22Rv1 (cell line): ENCODE measurements around the gene PIGS.

Experiments used
- H3K27ac ChIP-seq: fragments of 450-650 bp; 2 replicates; pipeline ENCODE4 v1.5.1; 2017
- ZFX ChIP-seq: fragments of 450-650 bp; IDR thresholded peaks from 2 replicates; pipeline ENCODE4 v1.6.1; 2017; ENCODE audit warnings: antibody characterized with exemption, borderline replicate concordance
- TF ChIP-seq, protein P1 (sequence below): fragments of 450-650 bp; IDR thresholded peaks from 2 replicates; pipeline ENCODE4 v1.5.1; 2017; ENCODE audit warnings: mild to moderate bottlenecking

PIGS gene

DNA sequence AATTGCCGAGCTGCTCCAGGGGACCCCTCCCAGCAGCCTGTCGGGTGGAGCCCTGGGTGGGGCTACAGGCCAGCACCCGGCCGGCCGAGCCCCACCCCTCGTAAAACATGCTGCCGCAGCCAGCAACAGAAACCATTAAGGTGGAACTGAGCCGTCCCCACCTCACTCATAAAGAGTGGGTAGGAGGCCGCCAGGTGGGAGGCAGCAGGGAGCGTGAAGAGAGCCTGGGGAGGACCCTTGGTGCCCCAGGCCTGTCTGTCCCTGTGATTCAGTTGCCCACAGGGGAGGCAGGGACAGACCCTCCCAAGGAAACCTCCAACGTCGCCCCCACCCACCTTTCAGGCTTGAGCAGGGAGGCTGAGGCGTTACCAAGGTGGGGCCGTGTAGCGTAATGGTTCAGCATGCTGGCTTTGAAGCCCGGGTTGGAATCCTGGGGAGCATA is 56.7 kb downstream of the PIGS start:
- TF ChIP-seq, protein P1, sequence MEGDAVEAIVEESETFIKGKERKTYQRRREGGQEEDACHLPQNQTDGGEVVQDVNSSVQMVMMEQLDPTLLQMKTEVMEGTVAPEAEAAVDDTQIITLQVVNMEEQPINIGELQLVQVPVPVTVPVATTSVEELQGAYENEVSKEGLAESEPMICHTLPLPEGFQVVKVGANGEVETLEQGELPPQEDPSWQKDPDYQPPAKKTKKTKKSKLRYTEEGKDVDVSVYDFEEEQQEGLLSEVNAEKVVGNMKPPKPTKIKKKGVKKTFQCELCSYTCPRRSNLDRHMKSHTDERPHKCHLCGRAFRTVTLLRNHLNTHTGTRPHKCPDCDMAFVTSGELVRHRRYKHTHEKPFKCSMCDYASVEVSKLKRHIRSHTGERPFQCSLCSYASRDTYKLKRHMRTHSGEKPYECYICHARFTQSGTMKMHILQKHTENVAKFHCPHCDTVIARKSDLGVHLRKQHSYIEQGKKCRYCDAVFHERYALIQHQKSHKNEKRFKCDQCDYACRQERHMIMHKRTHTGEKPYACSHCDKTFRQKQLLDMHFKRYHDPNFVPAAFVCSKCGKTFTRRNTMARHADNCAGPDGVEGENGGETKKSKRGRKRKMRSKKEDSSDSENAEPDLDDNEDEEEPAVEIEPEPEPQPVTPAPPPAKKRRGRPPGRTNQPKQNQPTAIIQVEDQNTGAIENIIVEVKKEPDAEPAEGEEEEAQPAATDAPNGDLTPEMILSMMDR, result no peak
- TF ChIP-seq ZFX, result no peak
- H3K27ac ChIP-seq, result no peak overlapping the region

GRCh38 chr17:28513476-28513875 is 57.8 kb downstream of the PIGS start:
- no peak overlapping the region for H3K27ac ChIP-seq
- TF ChIP-seq, protein P1, result no peak
- no peak for TF ChIP-seq ZFX

GRCh38 chr17:28511858-28512461 is 59.4 kb downstream of the PIGS start:
- H3K27ac ChIP-seq, result no peak overlapping the region
- TF ChIP-seq, protein P1, result no peak
- TF ChIP-seq ZFX, result no peak

- no peak overlapping the region for H3K27ac ChIP-seq
- no peak for TF ChIP-seq ZFX
- TF ChIP-seq, protein P1, result no peak
These were observed 61.5 kb downstream of the PIGS start for GRCh38 chr17:28509789-28510188.

- no peak overlapping the region for H3K27ac ChIP-seq
- TF ChIP-seq, protein P1, result no peak
- no peak for TF ChIP-seq ZFX
These were observed 63.1 kb downstream of the PIGS start for GRCh38 chr17:28508211-28508724.

- no peak overlapping the region for H3K27ac ChIP-seq
- TF ChIP-seq ZFX, result no peak
- TF ChIP-seq, protein P1, result no peak
These were observed 63.6 kb downstream of the PIGS start for GRCh38 chr17:28507567-28508203.

DNA sequence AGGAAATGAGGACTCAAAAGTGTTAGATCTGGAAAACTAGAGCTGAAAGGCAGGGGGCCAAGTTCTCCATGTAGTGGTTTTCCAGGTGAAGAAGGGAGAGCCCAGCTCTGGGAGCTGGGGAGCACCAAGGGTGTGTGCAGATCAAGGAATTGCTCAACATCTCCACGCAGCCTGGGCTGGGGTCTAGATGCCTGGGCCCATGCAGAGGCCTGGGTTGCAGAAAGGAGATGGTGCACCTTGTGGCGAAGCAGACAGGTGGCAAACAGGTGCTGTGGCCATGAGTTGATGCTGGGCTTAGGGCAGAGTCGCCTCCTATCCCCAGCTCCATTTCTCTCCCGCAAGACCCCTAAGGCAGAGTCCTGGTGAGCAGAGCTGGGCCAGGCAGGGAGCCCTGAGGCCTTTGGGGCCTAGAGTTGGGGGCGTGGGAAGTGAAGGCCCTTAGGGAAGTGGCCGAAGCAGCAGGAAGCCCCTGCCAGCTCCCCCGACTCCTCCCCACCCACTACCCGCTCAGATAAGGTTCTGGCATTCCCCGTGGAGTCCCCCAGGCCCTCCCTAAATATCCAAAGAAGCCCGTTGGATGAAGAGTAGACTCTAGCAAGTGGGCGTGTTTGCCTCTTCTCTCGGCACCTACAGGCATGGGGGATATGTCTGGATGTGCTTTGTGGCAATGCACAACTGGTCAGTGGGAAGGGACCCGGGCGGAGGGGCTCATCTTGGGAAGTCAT is 64.4 kb downstream of the PIGS start:
- H3K27ac ChIP-seq, result no peak overlapping the region
- no peak for TF ChIP-seq ZFX
